H9 (cell line): ENCODE data around the gene KANSL3. TPM values are rescaled to one million over a fixed set of nuclear protein-coding genes. Genes with fewer than 3 reads are reported as not detected.
"Not testable (repeated sequence)": the region's sequence is repeated elsewhere in the genome, so short reads cannot be mapped to it uniquely, and the experiment has no call there.

ENCODE experiments used
- DNase-seq: peaks from one replicate; pipeline ENCODE4 v3.0.0-alpha.2; 2017
- H2AFZ ChIP-seq: one replicate; pipeline ENCODE4 v1.6.1; 2013; ENCODE audit warnings: mild to moderate bottlenecking, low read length, control low read depth, moderate library complexity
- H2AK5ac ChIP-seq: 2 replicates; pipeline ENCODE4 v1.6.1; 2013; ENCODE audit warnings: low read length, control low read depth, mixed read lengths; ENCODE audit not compliant: insufficient read length
- H2BK120ac ChIP-seq: one replicate; pipeline ENCODE4 v1.6.1; 2013; ENCODE audit warnings: low read depth, mild to moderate bottlenecking, low read length, control low read depth, inconsistent platforms; ENCODE audit not compliant: poor library complexity, severe bottlenecking
- H2BK12ac ChIP-seq: 2 replicates; pipeline ENCODE4 v1.6.1; 2013; ENCODE audit warnings: low read length, control low read depth, mixed read lengths, low read depth; ENCODE audit not compliant: insufficient read length
- H2BK15ac ChIP-seq: 2 replicates; pipeline ENCODE4 v1.6.1; 2013; ENCODE audit warnings: low read depth, low read length, control low read depth
- H2BK20ac ChIP-seq: one replicate; pipeline ENCODE4 v1.6.1; 2013; ENCODE audit warnings: low read depth, mild to moderate bottlenecking, low read length, control low read depth, inconsistent platforms; ENCODE audit not compliant: poor library complexity, severe bottlenecking
- H2BK5ac ChIP-seq: 2 replicates; pipeline ENCODE4 v1.6.1; 2013; ENCODE audit warnings: low read length, control low read depth, mixed read lengths; ENCODE audit not compliant: insufficient read length
- H3K14ac ChIP-seq: 2 replicates; pipeline ENCODE4 v1.6.1; 2013; ENCODE audit warnings: low read length, control low read depth; ENCODE audit not compliant: insufficient read depth
- H3K18ac ChIP-seq: 2 replicates; pipeline ENCODE4 v1.6.1; 2013; ENCODE audit warnings: low read depth, mild to moderate bottlenecking, mixed read lengths, low read length, control low read depth; ENCODE audit not compliant: insufficient read length
- H3K23ac ChIP-seq: 2 replicates; pipeline ENCODE4 v1.6.1; 2013; ENCODE audit warnings: low read length, control low read depth, mixed read lengths, low read depth; ENCODE audit not compliant: insufficient read length
- H3K23me2 ChIP-seq: 2 replicates; pipeline ENCODE4 v1.6.1; 2013; ENCODE audit warnings: low read depth, mild to moderate bottlenecking, mixed read lengths, low read length, control low read depth; ENCODE audit not compliant: insufficient read length, poor library complexity, severe bottlenecking
- H3K27ac ChIP-seq: 2 replicates; pipeline ENCODE4 v1.5.1; 2013; ENCODE audit warnings: low read length, control low read depth, mixed read lengths, low read depth; ENCODE audit not compliant: insufficient read length
- H3K27me3 ChIP-seq: 2 replicates; pipeline ENCODE4 v1.6.1; 2013; ENCODE audit warnings: low read length, control low read depth, inconsistent platforms; ENCODE audit not compliant: insufficient read depth
- H3K4ac ChIP-seq: 2 replicates; pipeline ENCODE4 v1.6.1; 2013; ENCODE audit warnings: low read depth, mild to moderate bottlenecking, control low read depth, inconsistent platforms, low read length, moderate library complexity
- H3K4me1 ChIP-seq: 2 replicates; pipeline ENCODE4 v1.6.1; 2013; ENCODE audit warnings: low read length, control low read depth, inconsistent platforms; ENCODE audit not compliant: insufficient read depth
- H3K4me2 ChIP-seq: 2 replicates; pipeline ENCODE4 v1.6.1; 2013; ENCODE audit warnings: low read length, control low read depth, mixed read lengths; ENCODE audit not compliant: insufficient read length, insufficient read depth
- H3K56ac ChIP-seq: 2 replicates; pipeline ENCODE4 v1.6.1; 2013; ENCODE audit warnings: low read depth, mild to moderate bottlenecking, mixed read lengths, low read length, control low read depth; ENCODE audit not compliant: insufficient read length
- H3K79me1 ChIP-seq: 2 replicates; pipeline ENCODE4 v1.6.1; 2013; ENCODE audit warnings: low read depth, mild to moderate bottlenecking, moderate library complexity, low read length, control low read depth, inconsistent platforms; ENCODE audit not compliant: insufficient read depth, poor library complexity, severe bottlenecking
- H3K79me2 ChIP-seq: 2 replicates; pipeline ENCODE4 v1.6.1; 2013; ENCODE audit warnings: low read length, control low read depth, inconsistent platforms; ENCODE audit not compliant: insufficient read depth
- H3K9ac ChIP-seq: 2 replicates; pipeline ENCODE4 v1.6.1; 2013; ENCODE audit warnings: low read length, control low read depth, mixed read lengths; ENCODE audit not compliant: insufficient read length; ENCODE audit errors: extremely low read depth
- H3K9me3 ChIP-seq: one replicate; pipeline ENCODE4 v1.6.1; 2013; ENCODE audit warnings: low read depth, low read length, inconsistent platforms; ENCODE audit not compliant: control insufficient read depth
- H3T11ph ChIP-seq: one replicate; pipeline ENCODE4 v1.6.1; 2013; ENCODE audit warnings: mild to moderate bottlenecking, low read length, control low read depth, inconsistent platforms
- H4K20me1 ChIP-seq: one replicate; pipeline ENCODE4 v1.6.1; 2013; ENCODE audit not compliant: control insufficient read depth, insufficient read length, insufficient read depth
- H4K5ac ChIP-seq: 2 replicates; pipeline ENCODE4 v1.6.1; 2013; ENCODE audit warnings: low read depth, mild to moderate bottlenecking, mixed read lengths, low read length, control low read depth; ENCODE audit not compliant: insufficient read length
- H4K8ac ChIP-seq: replicated peaks from 2 replicates; pipeline ENCODE4 v1.6.1; 2013; ENCODE audit warnings: low read length, control low read depth, mixed read lengths, low read depth; ENCODE audit not compliant: insufficient read length
- H4K91ac ChIP-seq: 2 replicates; pipeline ENCODE4 v1.6.1; 2013; ENCODE audit warnings: low read depth, mild to moderate bottlenecking, moderate library complexity, mixed read lengths, low read length, control low read depth; ENCODE audit not compliant: insufficient read length
- H3K27ac Mint-ChIP-seq, 3 experiments: 2 replicates in 2 of 3; 3 replicates in 1 of 3; pipeline ENCODE4 v1.8.0; 2020 to 2021; ENCODE audit warnings: mixed read lengths in 3 of 3, mild to moderate bottlenecking in 1 of 3, moderate library complexity in 1 of 3
- H3K27me3 Mint-ChIP-seq: 2 replicates; pipeline ENCODE4 v1.8.0; 2021; ENCODE audit warnings: low read depth, mild to moderate bottlenecking, moderate library complexity, mixed read lengths
- H3K36me3 Mint-ChIP-seq, 3 experiments: 2 replicates in 2 of 3; 3 replicates in 1 of 3; pipeline ENCODE4 v1.8.0; 2020 to 2021; ENCODE audit warnings: low read depth in 3 of 3, mixed read lengths in 3 of 3; ENCODE audit not compliant: insufficient read depth in 1 of 3
- H3K4me1 Mint-ChIP-seq, 2 experiments: 2 replicates each; pipeline ENCODE4 v1.8.0; 2020; ENCODE audit warnings: mixed read lengths in 2 of 2
- H3K4me3 Mint-ChIP-seq, 2 experiments: 2 replicates in 1 of 2; 3 replicates in 1 of 2; pipeline ENCODE4 v1.8.0; 2020 to 2021; ENCODE audit warnings: mild to moderate bottlenecking in 2 of 2, mixed read lengths in 2 of 2, moderate library complexity in 1 of 2
- H3K9me3 Mint-ChIP-seq, 2 experiments: 2 replicates in 1 of 2; 3 replicates in 1 of 2; pipeline ENCODE4 v1.8.0; 2020; ENCODE audit warnings: mild to moderate bottlenecking in 2 of 2, mixed read lengths in 2 of 2, moderate library complexity in 1 of 2
- WGBS: extraction: QIAGEN DNeasy Blood & Tissue Kit; methylation state at CpG from one replicate; pipeline ENCODE4 v1.1.7; 2013; ENCODE audit warnings: missing lambda C conversion rate, low lambda C conversion rate, mixed read lengths; ENCODE audit not compliant: insufficient read length; ENCODE audit errors: extremely low coverage; 5-methylcytosine and 5-hydroxymethylcytosine counted together
- total RNA-seq: library from RNA; stranded (reverse); gene quantifications from 2 replicates; pipeline ENCODE4 v1.2.1, GENCODE V29; 2021
- TF ChIP-seq, protein P1 (sequence below): fragments of 200-600 bp; sonication (generic); conservative IDR thresholded peaks from 3 replicates; pipeline ENCODE4 v1.8.0; 2021; ENCODE audit warnings: antibody characterized with exemption, mild to moderate bottlenecking

Gene KANSL3
- total RNA-seq, 1 experiment from 2014 or later, result 35.7 TPM

DNA sequence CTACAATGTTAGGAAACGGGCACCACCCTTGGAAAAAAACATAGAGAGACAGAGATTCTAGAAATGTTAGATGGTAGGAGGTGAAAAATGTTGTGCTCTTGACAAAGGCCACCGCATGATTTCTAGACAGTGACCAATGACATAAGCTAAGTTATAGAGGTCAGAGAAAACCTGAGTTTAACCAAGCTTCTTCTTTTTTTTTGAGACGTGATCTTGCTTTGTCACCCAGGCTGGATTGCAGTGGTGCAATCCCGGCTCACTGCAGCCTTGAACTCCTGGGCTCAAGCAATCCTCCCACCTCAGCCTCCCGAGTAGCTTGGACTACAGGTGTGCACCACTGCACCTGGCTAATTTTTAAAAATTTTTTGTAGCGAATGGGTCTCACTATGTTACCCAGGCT, 17.4 kb upstream of the KANSL3 start:
- Histone ChIP-seq H3K4me1 (no peaks in the 10 kb centered on the region), H2BK15ac (no peak overlapping the region), H2AFZ (no peak overlapping the region), H3K27me3 (no peaks in the 10 kb centered on the region), H2BK5ac (no peak overlapping the region), H3K79me2 (no peaks in the 10 kb centered on the region), H2BK120ac (no peak overlapping the region), H3K23ac (no peak overlapping the region), H3K4ac (no peak overlapping the region), H3K9me3 (no peaks in the 10 kb centered on the region), H4K8ac (no peak overlapping the region), H2BK12ac (no peak overlapping the region), H2AK5ac (no peak overlapping the region), H3K56ac (no peak overlapping the region), H3K79me1 (no peaks in the 10 kb centered on the region), H3K27ac (no peak overlapping the region), H3K23me2 (no peaks in the 10 kb centered on the region), H2BK20ac (no peak overlapping the region), H3T11ph (no peak overlapping the region), H4K20me1 (no peaks in the 10 kb centered on the region), H4K91ac (no peak overlapping the region), H3K9ac (no peak overlapping the region), H3K18ac (no peak overlapping the region), H4K5ac (no peak overlapping the region), H3K4me2 (no peak overlapping the region), H3K14ac (no peak overlapping the region)
- TF ChIP-seq, protein P1, sequence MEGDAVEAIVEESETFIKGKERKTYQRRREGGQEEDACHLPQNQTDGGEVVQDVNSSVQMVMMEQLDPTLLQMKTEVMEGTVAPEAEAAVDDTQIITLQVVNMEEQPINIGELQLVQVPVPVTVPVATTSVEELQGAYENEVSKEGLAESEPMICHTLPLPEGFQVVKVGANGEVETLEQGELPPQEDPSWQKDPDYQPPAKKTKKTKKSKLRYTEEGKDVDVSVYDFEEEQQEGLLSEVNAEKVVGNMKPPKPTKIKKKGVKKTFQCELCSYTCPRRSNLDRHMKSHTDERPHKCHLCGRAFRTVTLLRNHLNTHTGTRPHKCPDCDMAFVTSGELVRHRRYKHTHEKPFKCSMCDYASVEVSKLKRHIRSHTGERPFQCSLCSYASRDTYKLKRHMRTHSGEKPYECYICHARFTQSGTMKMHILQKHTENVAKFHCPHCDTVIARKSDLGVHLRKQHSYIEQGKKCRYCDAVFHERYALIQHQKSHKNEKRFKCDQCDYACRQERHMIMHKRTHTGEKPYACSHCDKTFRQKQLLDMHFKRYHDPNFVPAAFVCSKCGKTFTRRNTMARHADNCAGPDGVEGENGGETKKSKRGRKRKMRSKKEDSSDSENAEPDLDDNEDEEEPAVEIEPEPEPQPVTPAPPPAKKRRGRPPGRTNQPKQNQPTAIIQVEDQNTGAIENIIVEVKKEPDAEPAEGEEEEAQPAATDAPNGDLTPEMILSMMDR, result no peak
- WGBS, result no CpG with 5 or more reads among the region's 6 CpGs
- no peak overlapping the region for H3K27ac Mint-ChIP-seq
- DNase-seq, result no peak
- peaks cover 2% of the 10 kb centered on the region; the same call in 1 of the 2 replicates for H3K27me3 Mint-ChIP-seq
- H3K4me1 Mint-ChIP-seq, result no peaks in the 10 kb centered on the region
- no peaks in the 10 kb centered on the region for H3K9me3 Mint-ChIP-seq
- no peak overlapping the region for H3K4me3 Mint-ChIP-seq
- peaks cover 0 to 4% (median 0%) of the 10 kb centered on the region in 3 experiments; a peak in 2 of 7 replicates for H3K36me3 Mint-ChIP-seq

DNA sequence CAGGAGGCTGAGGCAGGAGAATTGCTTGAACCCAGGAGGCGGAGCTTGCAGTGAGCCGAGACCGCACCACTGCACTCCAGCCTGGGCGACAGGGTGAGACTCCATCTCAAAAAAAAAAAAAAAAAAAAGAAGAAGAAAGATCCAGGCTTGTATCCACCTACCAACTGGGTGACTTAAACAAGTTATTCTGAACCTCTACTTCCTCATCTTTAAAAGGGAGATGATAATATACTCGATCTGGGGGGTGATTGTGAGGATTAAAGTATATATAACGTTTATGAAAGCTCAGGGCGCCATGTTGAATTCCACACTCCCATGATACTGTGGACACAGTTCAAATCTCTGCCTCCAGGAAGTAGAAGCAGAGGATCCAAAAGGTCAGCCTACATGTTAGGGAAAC, 16.7 kb upstream of the KANSL3 start:
- H3K4me1 ChIP-seq, H3K27ac Mint-ChIP-seq, H2BK20ac ChIP-seq, H3K4me3 Mint-ChIP-seq, H2AK5ac ChIP-seq, H3K27me3 ChIP-seq, H2BK5ac ChIP-seq, H4K8ac ChIP-seq, H3T11ph ChIP-seq, H3K18ac ChIP-seq, H2AFZ ChIP-seq, H4K20me1 ChIP-seq, H3K27ac ChIP-seq, H3K9ac ChIP-seq, H3K56ac ChIP-seq, H3K9me3 ChIP-seq, H3K23me2 ChIP-seq, H2BK12ac ChIP-seq, H4K91ac ChIP-seq, H3K23ac ChIP-seq, H3K4ac ChIP-seq, H3K79me2 ChIP-seq, H2BK15ac ChIP-seq, H3K9me3 Mint-ChIP-seq, H3K4me2 ChIP-seq, H3K36me3 Mint-ChIP-seq, H4K5ac ChIP-seq, DNase-seq, H2BK120ac ChIP-seq, H3K27me3 Mint-ChIP-seq, H3K4me1 Mint-ChIP-seq, H3K14ac ChIP-seq, H3K79me1 ChIP-seq: not testable (repeated sequence)
- no CpG with 5 or more reads among the region's 7 CpGs for WGBS
